MG63 (cell line): ENCODE results near the gene PWP2. TPM values are rescaled to one million over a fixed set of nuclear protein-coding genes. Genes with fewer than 3 reads are reported as not detected.
"Not testable (repeated sequence)": the region's sequence is repeated elsewhere in the genome, so short reads cannot be mapped to it uniquely, and the experiment has no call there.

Experiments
- DNase-seq: peaks from one replicate; pipeline ENCODE4 v3.0.0-alpha.2; 2020
- H3K27me3 ChIP-seq: fragments of 250-450 bp; sonication (Bioruptor Pico); 2 replicates; pipeline ENCODE4 v1.5.1; 2020; ENCODE audit warnings: mild to moderate bottlenecking, moderate library complexity
- H3K36me3 ChIP-seq: fragments of 250-450 bp; sonication (Bioruptor Pico); 2 replicates; pipeline ENCODE4 v1.5.1; 2020; ENCODE audit warnings: mild to moderate bottlenecking, moderate library complexity
- H3K4me3 ChIP-seq: fragments of 250-450 bp; sonication (Bioruptor Pico); 2 replicates; pipeline ENCODE4 v1.5.1; 2020; ENCODE audit warnings: mild to moderate bottlenecking, moderate library complexity
- H3K9me3 ChIP-seq: fragments of 250-450 bp; sonication (Bioruptor Pico); 2 replicates; pipeline ENCODE4 v1.5.1; 2020; ENCODE audit warnings: mild to moderate bottlenecking, moderate library complexity
- total RNA-seq: library from RNA; depleted of rRNA; stranded (reverse); fragments of >200 nt; shearing (Covaris generic); gene quantifications from 2 replicates; pipeline ENCODE4 v1.2.3, GENCODE V29; 2014; ENCODE audit warnings: low replicate concordance; rRNA removed

Gene PWP2
- total RNA-seq, result 45.2 and 51.7 TPM in 2 replicates

GRCh38 chr21:44107026-44107501 lies at the start of gene PWP2:
Gene PWP2, plus strand, starts transcription at chr21:44107399. Its CDS starts 18 bp downstream, at chr21:44107417.
- DNase-seq, result peak; percentile 57
- not testable (repeated sequence) for H3K4me3 ChIP-seq, H3K9me3 ChIP-seq, H3K27me3 ChIP-seq, H3K36me3 ChIP-seq

- Histone ChIP-seq H3K9me3 (no peaks in the 10 kb centered on the region), H3K27me3 (no peaks in the 10 kb centered on the region), H3K4me3 (no peak overlapping the region), H3K36me3 (peaks cover 49% of the 10 kb centered on the region)
- DNase-seq, result no peak
Measured at GRCh38 chr21:44057960-44058651, 49.1 kb upstream of the PWP2 start.

GRCh38 chr21:44058652-44058964 lies 48.6 kb upstream of the PWP2 start:
- no peak for DNase-seq
- Histone ChIP-seq H3K9me3 (no peaks in the 10 kb centered on the region), H3K27me3 (no peaks in the 10 kb centered on the region), H3K4me3 (no peak overlapping the region), H3K36me3 (peaks cover 51% of the 10 kb centered on the region)

- no peak for DNase-seq
- Histone ChIP-seq H3K9me3 (no peaks in the 10 kb centered on the region), H3K36me3 (peaks cover 52% of the 10 kb centered on the region), H3K4me3 (no peak overlapping the region), H3K27me3 (no peaks in the 10 kb centered on the region)
Measured at GRCh38 chr21:44058981-44059380, 48.2 kb upstream of the PWP2 start.

GRCh38 chr21:44059710-44060109 lies 47.5 kb upstream of the PWP2 start:
- Histone ChIP-seq H3K4me3 (no peak overlapping the region), H3K9me3 (no peaks in the 10 kb centered on the region), H3K27me3 (no peaks in the 10 kb centered on the region), H3K36me3 (peaks cover 52% of the 10 kb centered on the region)
- no peak for DNase-seq

- Histone ChIP-seq H3K9me3 (no peaks in the 10 kb centered on the region), H3K4me3 (no peak overlapping the region), H3K36me3 (peaks cover 37% of the 10 kb centered on the region), H3K27me3 (no peaks in the 10 kb centered on the region)
- DNase-seq, result no peak
Measured at GRCh38 chr21:44062380-44062779, 44.8 kb upstream of the PWP2 start.

GRCh38 chr21:44063151-44063912 lies 43.9 kb upstream of the PWP2 start:
- H3K4me3 ChIP-seq, result no peak overlapping the region
- H3K9me3 ChIP-seq, result no peaks in the 10 kb centered on the region
- peaks cover 33% of the 10 kb centered on the region for H3K36me3 ChIP-seq
- DNase-seq, result no peak
- no peaks in the 10 kb centered on the region for H3K27me3 ChIP-seq

- H3K9me3 ChIP-seq, result no peaks in the 10 kb centered on the region
- no peak for DNase-seq
- no peaks in the 10 kb centered on the region for H3K27me3 ChIP-seq
- H3K36me3 ChIP-seq, result peaks cover 35% of the 10 kb centered on the region
- no peak overlapping the region for H3K4me3 ChIP-seq
Measured at GRCh38 chr21:44064852-44065403, 42.3 kb upstream of the PWP2 start.

- no peak for DNase-seq
- H3K36me3 ChIP-seq, result peaks cover 40% of the 10 kb centered on the region
Measured at GRCh38 chr21:44065428-44065827, 41.8 kb upstream of the PWP2 start.

GRCh38 chr21:44066116-44066515 lies 41.1 kb upstream of the PWP2 start:
- no peak overlapping the region for H3K4me3 ChIP-seq
- DNase-seq, result no peak
- peaks cover 43% of the 10 kb centered on the region for H3K36me3 ChIP-seq
- H3K9me3 ChIP-seq, result no peaks in the 10 kb centered on the region
- no peaks in the 10 kb centered on the region for H3K27me3 ChIP-seq

More at GRCh38 chr21:44065428-44065827, 41.8 kb upstream of the PWP2 start:
- Histone ChIP-seq H3K4me3 (no peak overlapping the region), H3K27me3 (no peaks in the 10 kb centered on the region), H3K9me3 (no peaks in the 10 kb centered on the region)

GRCh38 chr21:44067011-44067839 lies 40.0 kb upstream of the PWP2 start:
- no peak for DNase-seq
- H3K36me3 ChIP-seq, result peaks cover 36% of the 10 kb centered on the region
- H3K4me3 ChIP-seq, result no peak overlapping the region
- H3K27me3 ChIP-seq, result no peaks in the 10 kb centered on the region
- no peaks in the 10 kb centered on the region for H3K9me3 ChIP-seq

GRCh38 chr21:44070391-44070790 lies 36.8 kb upstream of the PWP2 start:
- no peak overlapping the region for H3K4me3 ChIP-seq
- no peak for DNase-seq
- no peaks in the 10 kb centered on the region for H3K27me3 ChIP-seq
- H3K36me3 ChIP-seq, result peaks cover 41% of the 10 kb centered on the region
- H3K9me3 ChIP-seq, result no peaks in the 10 kb centered on the region

- DNase-seq, result no peak
- H3K4me3 ChIP-seq, result no peak overlapping the region
- no peaks in the 10 kb centered on the region for H3K27me3 ChIP-seq
- no peaks in the 10 kb centered on the region for H3K9me3 ChIP-seq
- peaks cover 50% of the 10 kb centered on the region for H3K36me3 ChIP-seq
Measured at GRCh38 chr21:44071359-44072104, 35.7 kb upstream of the PWP2 start.

GRCh38 chr21:44072111-44072510 lies 35.1 kb upstream of the PWP2 start:
- H3K9me3 ChIP-seq, result no peaks in the 10 kb centered on the region
- H3K27me3 ChIP-seq, result no peaks in the 10 kb centered on the region
- no peak for DNase-seq
- peaks cover 52% of the 10 kb centered on the region for H3K36me3 ChIP-seq
- no peak overlapping the region for H3K4me3 ChIP-seq

- Histone ChIP-seq H3K36me3 (peaks cover 63% of the 10 kb centered on the region), H3K27me3 (no peaks in the 10 kb centered on the region)
Measured at GRCh38 chr21:44074315-44074958, 32.8 kb upstream of the PWP2 start.

GRCh38 chr21:44076316-44076715 lies 30.9 kb upstream of the PWP2 start:
- H3K4me3 ChIP-seq, result no peak overlapping the region
- no peak for DNase-seq
- H3K36me3 ChIP-seq, result peaks cover 63% of the 10 kb centered on the region
- no peaks in the 10 kb centered on the region for H3K9me3 ChIP-seq
- H3K27me3 ChIP-seq, result no peaks in the 10 kb centered on the region

More at GRCh38 chr21:44074315-44074958, 32.8 kb upstream of the PWP2 start:
- DNase-seq, result no peak
- Histone ChIP-seq H3K9me3 (no peaks in the 10 kb centered on the region), H3K4me3 (no peak overlapping the region)
